BLaER1 (cell line): ENCODE measurements around the gene ZDHHC24.

Experiments used
- H3K27ac ChIP-seq: shearing (Covaris generic); formaldehyde crosslinking; 2 replicates; pipeline ENCODE4 v1.8.1; 2022
- H3K27me3 ChIP-seq: shearing (Covaris generic); formaldehyde crosslinking; 2 replicates; pipeline ENCODE4 v1.8.1; 2022
- H3K36me3 ChIP-seq: shearing (Covaris generic); formaldehyde crosslinking; 2 replicates; pipeline ENCODE4 v1.8.1; 2022
- H3K4me1 ChIP-seq: shearing (Covaris generic); formaldehyde crosslinking; 2 replicates; pipeline ENCODE4 v1.8.1; 2022
- H3K4me2 ChIP-seq: shearing (Covaris generic); formaldehyde crosslinking; 2 replicates; pipeline ENCODE4 v1.8.1; 2022
- H3K4me3 ChIP-seq: shearing (Covaris generic); formaldehyde crosslinking; 2 replicates; pipeline ENCODE4 v1.8.1; 2022
- H3K9ac ChIP-seq: shearing (Covaris generic); formaldehyde crosslinking; 2 replicates; pipeline ENCODE4 v1.8.1; 2022
- H3K9me3 ChIP-seq: shearing (Covaris generic); formaldehyde crosslinking; 2 replicates; pipeline ENCODE4 v1.8.1; 2022
- H4K20me1 ChIP-seq: shearing (Covaris generic); formaldehyde crosslinking; 2 replicates; pipeline ENCODE4 v1.8.1; 2022
- Cebpa-rat ChIP-seq: shearing (Covaris generic); IDR thresholded peaks from 2 replicates; pipeline ENCODE4 v1.8.1; 2022

The ZDHHC24 gene

GRCh38 chr11:66529655-66530054, 16.2 kb downstream of the ZDHHC24 start:
- Histone ChIP-seq H4K20me1 (no peaks in the 10 kb centered on the region; the same call in 1 of the 2 replicates), H3K9me3 (no peaks in the 10 kb centered on the region), H3K27ac (no peak overlapping the region), H3K9ac (no peak overlapping the region), H3K36me3 (peaks cover 62% of the 10 kb centered on the region; the same call in 1 of the 2 replicates), H3K4me1 (no peaks in the 10 kb centered on the region), H3K27me3 (no peaks in the 10 kb centered on the region), H3K4me2 (no peak overlapping the region), H3K4me3 (no peak overlapping the region)
- TF ChIP-seq Cebpa-rat, result no peak

- H3K27ac ChIP-seq, result no peak overlapping the region
- H3K9me3 ChIP-seq, result no peaks in the 10 kb centered on the region
- no peak overlapping the region for H3K4me2 ChIP-seq
- H3K4me3 ChIP-seq, result no peak overlapping the region
- H3K27me3 ChIP-seq, result no peaks in the 10 kb centered on the region
- no peaks in the 10 kb centered on the region; the same call in 1 of the 2 replicates for H4K20me1 ChIP-seq
- H3K36me3 ChIP-seq, result peaks cover 67% of the 10 kb centered on the region
- H3K9ac ChIP-seq, result no peak overlapping the region
- no peak for TF ChIP-seq Cebpa-rat
- no peaks in the 10 kb centered on the region for H3K4me1 ChIP-seq
Measured at GRCh38 chr11:66529069-66529468, 16.8 kb downstream of the ZDHHC24 start.

GRCh38 chr11:66524304-66525040, 21.4 kb downstream of the ZDHHC24 start:
- TF ChIP-seq Cebpa-rat, result no peak
- Histone ChIP-seq H3K4me3 (no peak overlapping the region), H4K20me1 (no peaks in the 10 kb centered on the region), H3K27me3 (no peaks in the 10 kb centered on the region), H3K27ac (no peak overlapping the region), H3K4me2 (no peak overlapping the region), H3K9me3 (no peaks in the 10 kb centered on the region), H3K9ac (no peak overlapping the region), H3K36me3 (peaks cover 78% of the 10 kb centered on the region), H3K4me1 (no peaks in the 10 kb centered on the region)

- Histone ChIP-seq H3K4me2 (no peak overlapping the region), H3K4me1 (no peaks in the 10 kb centered on the region), H3K27ac (no peak overlapping the region), H3K36me3 (peaks cover 86% of the 10 kb centered on the region), H3K27me3 (no peaks in the 10 kb centered on the region), H3K9me3 (no peaks in the 10 kb centered on the region), H3K9ac (no peak overlapping the region), H3K4me3 (no peak overlapping the region), H4K20me1 (no peaks in the 10 kb centered on the region)
- TF ChIP-seq Cebpa-rat, result no peak
Measured at GRCh38 chr11:66523611-66524010, 22.2 kb downstream of the ZDHHC24 start.

GRCh38 chr11:66510990-66511339, 34.9 kb downstream of the ZDHHC24 start:
- Histone ChIP-seq H3K36me3 (peaks cover 69% of the 10 kb centered on the region), H3K27ac (peak overlapping the region; percentile 69; the same call in 1 of the 2 replicates), H3K27me3 (no peaks in the 10 kb centered on the region), H3K4me1 (peaks cover 17% of the 10 kb centered on the region), H3K4me2 (peak overlapping the region; percentile 99), H3K4me3 (peak overlapping the region; percentile 87), H3K9ac (peak overlapping the region; percentile 79), H3K9me3 (no peaks in the 10 kb centered on the region), H4K20me1 (no peaks in the 10 kb centered on the region)
- TF ChIP-seq Cebpa-rat, result no peak

- Histone ChIP-seq H3K4me3 (peak within 1 kb of the TSS; percentile 87), H3K4me1 (peaks cover 17% of the 10 kb centered on the region), H3K27ac (peak within 1 kb of the TSS; percentile 69), H3K9ac (peak within 1 kb of the TSS; percentile 79), H3K4me2 (peak within 1 kb of the TSS; percentile 99), H4K20me1 (no peaks in the 10 kb centered on the region), H3K9me3 (no peaks in the 10 kb centered on the region), H3K27me3 (no peaks in the 10 kb centered on the region), H3K36me3 (peaks cover 66% of the 10 kb centered on the region)
- TF ChIP-seq Cebpa-rat, result no peak
Measured at GRCh38 chr11:66510271-66510989, 35.4 kb downstream of the ZDHHC24 start, which contains the start of gene BBS1. TSS of gene BBS1 (plus strand) at chr11:66510635. CDS start at chr11:66510660, 25 bp downstream.

- H3K27me3 ChIP-seq, result no peaks in the 10 kb centered on the region
- no peak for TF ChIP-seq Cebpa-rat
- no peak overlapping the region for H3K27ac ChIP-seq
- peaks cover 17% of the 10 kb centered on the region for H3K4me1 ChIP-seq
- H3K9me3 ChIP-seq, result no peaks in the 10 kb centered on the region
- H3K4me2 ChIP-seq, result no peak overlapping the region
- no peak overlapping the region for H3K9ac ChIP-seq
- H3K36me3 ChIP-seq, result peaks cover 66% of the 10 kb centered on the region
- no peaks in the 10 kb centered on the region for H4K20me1 ChIP-seq
- H3K4me3 ChIP-seq, result no peak overlapping the region
Measured at GRCh38 chr11:66509131-66509561, 36.7 kb downstream of the ZDHHC24 start.

GRCh38 chr11:66505276-66505816, 40.5 kb downstream of the ZDHHC24 start:
- H3K9me3 ChIP-seq, result no peaks in the 10 kb centered on the region
- no peaks in the 10 kb centered on the region for H3K27me3 ChIP-seq
- H3K4me2 ChIP-seq, result no peak overlapping the region
- H3K4me1 ChIP-seq, result peaks cover 6% of the 10 kb centered on the region; the same call in 1 of the 2 replicates
- H4K20me1 ChIP-seq, result no peaks in the 10 kb centered on the region
- peaks cover 77% of the 10 kb centered on the region for H3K36me3 ChIP-seq
- H3K4me3 ChIP-seq, result no peak overlapping the region
- H3K9ac ChIP-seq, result no peak overlapping the region
- no peak for TF ChIP-seq Cebpa-rat
- no peak overlapping the region for H3K27ac ChIP-seq

GRCh38 chr11:66498506-66498905, 47.3 kb downstream of the ZDHHC24 start:
- H3K4me1 ChIP-seq, result no peaks in the 10 kb centered on the region
- no peak overlapping the region for H3K9ac ChIP-seq
- no peaks in the 10 kb centered on the region for H3K27me3 ChIP-seq
- H3K4me3 ChIP-seq, result no peak overlapping the region
- H4K20me1 ChIP-seq, result no peaks in the 10 kb centered on the region
- no peaks in the 10 kb centered on the region for H3K9me3 ChIP-seq
- no peak for TF ChIP-seq Cebpa-rat
- H3K27ac ChIP-seq, result no peak overlapping the region
- peaks cover 88% of the 10 kb centered on the region for H3K36me3 ChIP-seq
- no peak overlapping the region for H3K4me2 ChIP-seq

- Histone ChIP-seq H3K36me3 (peaks cover 98% of the 10 kb centered on the region), H3K9me3 (no peaks in the 10 kb centered on the region), H4K20me1 (no peaks in the 10 kb centered on the region), H3K9ac (no peak overlapping the region), H3K27ac (no peak overlapping the region), H3K27me3 (no peaks in the 10 kb centered on the region), H3K4me3 (no peak overlapping the region), H3K4me1 (no peaks in the 10 kb centered on the region), H3K4me2 (no peak overlapping the region)
- TF ChIP-seq Cebpa-rat, result no peak
Measured at GRCh38 chr11:66497206-66497605, 48.6 kb downstream of the ZDHHC24 start.
